H9 (cell line): ENCODE results near the gene ASB18. TPM values are rescaled to one million over a fixed set of nuclear protein-coding genes. Genes with fewer than 3 reads are reported as not detected.

Source experiments
- DNase-seq: peaks from one replicate; pipeline ENCODE4 v3.0.0-alpha.2; 2017
- H2AFZ ChIP-seq: one replicate; pipeline ENCODE4 v1.6.1; 2013; ENCODE audit warnings: mild to moderate bottlenecking, low read length, control low read depth, moderate library complexity
- H2AK5ac ChIP-seq: 2 replicates; pipeline ENCODE4 v1.6.1; 2013; ENCODE audit warnings: low read length, control low read depth, mixed read lengths; ENCODE audit not compliant: insufficient read length
- H2BK120ac ChIP-seq: one replicate; pipeline ENCODE4 v1.6.1; 2013; ENCODE audit warnings: low read depth, mild to moderate bottlenecking, low read length, control low read depth, inconsistent platforms; ENCODE audit not compliant: poor library complexity, severe bottlenecking
- H2BK12ac ChIP-seq: 2 replicates; pipeline ENCODE4 v1.6.1; 2013; ENCODE audit warnings: low read length, control low read depth, mixed read lengths, low read depth; ENCODE audit not compliant: insufficient read length
- H2BK15ac ChIP-seq: 2 replicates; pipeline ENCODE4 v1.6.1; 2013; ENCODE audit warnings: low read depth, low read length, control low read depth
- H2BK20ac ChIP-seq: one replicate; pipeline ENCODE4 v1.6.1; 2013; ENCODE audit warnings: low read depth, mild to moderate bottlenecking, low read length, control low read depth, inconsistent platforms; ENCODE audit not compliant: poor library complexity, severe bottlenecking
- H2BK5ac ChIP-seq: 2 replicates; pipeline ENCODE4 v1.6.1; 2013; ENCODE audit warnings: low read length, control low read depth, mixed read lengths; ENCODE audit not compliant: insufficient read length
- H3K14ac ChIP-seq: 2 replicates; pipeline ENCODE4 v1.6.1; 2013; ENCODE audit warnings: low read length, control low read depth; ENCODE audit not compliant: insufficient read depth
- H3K18ac ChIP-seq: 2 replicates; pipeline ENCODE4 v1.6.1; 2013; ENCODE audit warnings: low read depth, mild to moderate bottlenecking, mixed read lengths, low read length, control low read depth; ENCODE audit not compliant: insufficient read length
- H3K23ac ChIP-seq: 2 replicates; pipeline ENCODE4 v1.6.1; 2013; ENCODE audit warnings: low read length, control low read depth, mixed read lengths, low read depth; ENCODE audit not compliant: insufficient read length
- H3K23me2 ChIP-seq: 2 replicates; pipeline ENCODE4 v1.6.1; 2013; ENCODE audit warnings: low read depth, mild to moderate bottlenecking, mixed read lengths, low read length, control low read depth; ENCODE audit not compliant: insufficient read length, poor library complexity, severe bottlenecking
- H3K27ac ChIP-seq: 2 replicates; pipeline ENCODE4 v1.5.1; 2013; ENCODE audit warnings: low read length, control low read depth, mixed read lengths, low read depth; ENCODE audit not compliant: insufficient read length
- H3K27me3 ChIP-seq: 2 replicates; pipeline ENCODE4 v1.6.1; 2013; ENCODE audit warnings: low read length, control low read depth, inconsistent platforms; ENCODE audit not compliant: insufficient read depth
- H3K4ac ChIP-seq: 2 replicates; pipeline ENCODE4 v1.6.1; 2013; ENCODE audit warnings: low read depth, mild to moderate bottlenecking, control low read depth, inconsistent platforms, low read length, moderate library complexity
- H3K4me1 ChIP-seq: 2 replicates; pipeline ENCODE4 v1.6.1; 2013; ENCODE audit warnings: low read length, control low read depth, inconsistent platforms; ENCODE audit not compliant: insufficient read depth
- H3K4me2 ChIP-seq: 2 replicates; pipeline ENCODE4 v1.6.1; 2013; ENCODE audit warnings: low read length, control low read depth, mixed read lengths; ENCODE audit not compliant: insufficient read length, insufficient read depth
- H3K56ac ChIP-seq: 2 replicates; pipeline ENCODE4 v1.6.1; 2013; ENCODE audit warnings: low read depth, mild to moderate bottlenecking, mixed read lengths, low read length, control low read depth; ENCODE audit not compliant: insufficient read length
- H3K79me1 ChIP-seq: 2 replicates; pipeline ENCODE4 v1.6.1; 2013; ENCODE audit warnings: low read depth, mild to moderate bottlenecking, moderate library complexity, low read length, control low read depth, inconsistent platforms; ENCODE audit not compliant: insufficient read depth, poor library complexity, severe bottlenecking
- H3K79me2 ChIP-seq: 2 replicates; pipeline ENCODE4 v1.6.1; 2013; ENCODE audit warnings: low read length, control low read depth, inconsistent platforms; ENCODE audit not compliant: insufficient read depth
- H3K9ac ChIP-seq: 2 replicates; pipeline ENCODE4 v1.6.1; 2013; ENCODE audit warnings: low read length, control low read depth, mixed read lengths; ENCODE audit not compliant: insufficient read length; ENCODE audit errors: extremely low read depth
- H3K9me3 ChIP-seq: one replicate; pipeline ENCODE4 v1.6.1; 2013; ENCODE audit warnings: low read depth, low read length, inconsistent platforms; ENCODE audit not compliant: control insufficient read depth
- H3T11ph ChIP-seq: one replicate; pipeline ENCODE4 v1.6.1; 2013; ENCODE audit warnings: mild to moderate bottlenecking, low read length, control low read depth, inconsistent platforms
- H4K20me1 ChIP-seq: one replicate; pipeline ENCODE4 v1.6.1; 2013; ENCODE audit not compliant: control insufficient read depth, insufficient read length, insufficient read depth
- H4K5ac ChIP-seq: 2 replicates; pipeline ENCODE4 v1.6.1; 2013; ENCODE audit warnings: low read depth, mild to moderate bottlenecking, mixed read lengths, low read length, control low read depth; ENCODE audit not compliant: insufficient read length
- H4K8ac ChIP-seq: replicated peaks from 2 replicates; pipeline ENCODE4 v1.6.1; 2013; ENCODE audit warnings: low read length, control low read depth, mixed read lengths, low read depth; ENCODE audit not compliant: insufficient read length
- H4K91ac ChIP-seq: 2 replicates; pipeline ENCODE4 v1.6.1; 2013; ENCODE audit warnings: low read depth, mild to moderate bottlenecking, moderate library complexity, mixed read lengths, low read length, control low read depth; ENCODE audit not compliant: insufficient read length
- H3K27ac Mint-ChIP-seq, 3 experiments: 2 replicates in 2 of 3; 3 replicates in 1 of 3; pipeline ENCODE4 v1.8.0; 2020 to 2021; ENCODE audit warnings: mixed read lengths in 3 of 3, mild to moderate bottlenecking in 1 of 3, moderate library complexity in 1 of 3
- H3K27me3 Mint-ChIP-seq: 2 replicates; pipeline ENCODE4 v1.8.0; 2021; ENCODE audit warnings: low read depth, mild to moderate bottlenecking, moderate library complexity, mixed read lengths
- H3K36me3 Mint-ChIP-seq, 3 experiments: 2 replicates in 2 of 3; 3 replicates in 1 of 3; pipeline ENCODE4 v1.8.0; 2020 to 2021; ENCODE audit warnings: low read depth in 3 of 3, mixed read lengths in 3 of 3; ENCODE audit not compliant: insufficient read depth in 1 of 3
- H3K4me1 Mint-ChIP-seq, 2 experiments: 2 replicates each; pipeline ENCODE4 v1.8.0; 2020; ENCODE audit warnings: mixed read lengths in 2 of 2
- H3K4me3 Mint-ChIP-seq, 2 experiments: 2 replicates in 1 of 2; 3 replicates in 1 of 2; pipeline ENCODE4 v1.8.0; 2020 to 2021; ENCODE audit warnings: mild to moderate bottlenecking in 2 of 2, mixed read lengths in 2 of 2, moderate library complexity in 1 of 2
- H3K9me3 Mint-ChIP-seq, 2 experiments: 2 replicates in 1 of 2; 3 replicates in 1 of 2; pipeline ENCODE4 v1.8.0; 2020; ENCODE audit warnings: mild to moderate bottlenecking in 2 of 2, mixed read lengths in 2 of 2, moderate library complexity in 1 of 2
- CTCF ChIP-seq: fragments of 200-600 bp; sonication (generic); conservative IDR thresholded peaks from 3 replicates; pipeline ENCODE4 v1.8.0; 2021; ENCODE audit warnings: antibody characterized with exemption, mild to moderate bottlenecking
- WGBS: extraction: QIAGEN DNeasy Blood & Tissue Kit; methylation state at CpG from one replicate; pipeline ENCODE4 v1.1.7; 2013; ENCODE audit warnings: missing lambda C conversion rate, low lambda C conversion rate, mixed read lengths; ENCODE audit not compliant: insufficient read length; ENCODE audit errors: extremely low coverage; 5-methylcytosine and 5-hydroxymethylcytosine counted together
- total RNA-seq: library from RNA; stranded (reverse); gene quantifications from 2 replicates; pipeline ENCODE4 v1.2.1, GENCODE V29; 2021

ASB18 gene
- total RNA-seq, 1 experiment from 2014 or later, result not detected

- DNase-seq, result peak; percentile 85
- H3T11ph ChIP-seq, result no peak overlapping the region
- H3K4ac ChIP-seq, result no peak overlapping the region
- peak overlapping the region; percentile 61 to 77 for H3K4me3 Mint-ChIP-seq
- no peak overlapping the region for H3K56ac ChIP-seq
- H3K27me3 ChIP-seq, result peaks cover 29% of the 10 kb centered on the region
- peak overlapping the region; percentile 69 for H3K4me2 ChIP-seq
- H3K18ac ChIP-seq, result no peak overlapping the region
- H2BK12ac ChIP-seq, result no peak overlapping the region
- peaks cover 16% of the 10 kb centered on the region; the same call in 1 of the 2 replicates for H3K4me1 ChIP-seq
- no peak overlapping the region for H2BK5ac ChIP-seq
- H3K27me3 Mint-ChIP-seq, result peaks cover 96% of the 10 kb centered on the region
- WGBS, result no CpG with 5 or more reads among the region's 65 CpGs
- H4K8ac ChIP-seq, result no peak overlapping the region
- no peak overlapping the region for H3K27ac Mint-ChIP-seq
- H3K27ac ChIP-seq, result no peak overlapping the region
- H3K9me3 Mint-ChIP-seq, result peaks cover 3 to 15% of the 10 kb centered on the region in 2 experiments; a peak in 2 of 5 replicates
- no peaks in the 10 kb centered on the region for H3K79me2 ChIP-seq
- peaks cover 29 to 44% of the 10 kb centered on the region in 2 experiments for H3K4me1 Mint-ChIP-seq
- H3K23ac ChIP-seq, result no peak overlapping the region
- H3K14ac ChIP-seq, result no peak overlapping the region
- H3K9ac ChIP-seq, result no peak overlapping the region
- H3K9me3 ChIP-seq, result no peaks in the 10 kb centered on the region
- no peak overlapping the region for H2AK5ac ChIP-seq
- peak; percentile 74 for TF ChIP-seq CTCF
- H2BK15ac ChIP-seq, result no peak overlapping the region
- H2BK120ac ChIP-seq, result no peak overlapping the region
- peaks cover 20% of the 10 kb centered on the region for H3K23me2 ChIP-seq
- H4K5ac ChIP-seq, result no peak overlapping the region
- H3K36me3 Mint-ChIP-seq, result peaks cover 0 to 2% (median 0%) of the 10 kb centered on the region in 3 experiments; a peak in 1 of 7 replicates
- H2AFZ ChIP-seq, result no peak overlapping the region
- H2BK20ac ChIP-seq, result no peak overlapping the region
- H4K91ac ChIP-seq, result no peak overlapping the region
- no peaks in the 10 kb centered on the region for H4K20me1 ChIP-seq
- no peaks in the 10 kb centered on the region for H3K79me1 ChIP-seq
Measured at GRCh38 chr2:236177967-236178889, 86.0 kb downstream of the ASB18 start.
